ENCODE data around the gene DNAH6.

Gene DNAH6

DNA sequence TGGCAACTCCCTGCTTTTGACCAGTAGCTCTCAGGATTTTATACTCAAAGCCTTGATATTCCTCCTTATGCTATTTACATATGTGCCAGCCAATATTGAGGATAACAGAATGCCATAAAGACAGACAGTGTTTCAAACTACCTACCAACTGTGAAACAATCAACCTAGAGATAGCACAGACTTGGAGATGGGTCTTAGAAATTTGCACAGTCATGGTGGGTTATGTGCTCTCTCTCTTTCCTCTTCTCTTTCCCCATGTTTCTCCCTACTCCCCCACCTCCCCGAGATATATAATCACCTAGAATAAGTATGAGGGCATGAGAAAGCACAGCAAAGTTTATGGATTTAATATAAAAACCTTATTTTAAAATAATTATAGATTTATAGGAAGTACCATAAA is 33.0 kb upstream of the DNAH6 start:
- H3K27me3 ChIP-seq = no peaks in the 10 kb centered on the region
- no peak overlapping the region for H3K27ac ChIP-seq
- H3K9me3 ChIP-seq (replicated peaks in 1 of 11) = peaks cover 6 to 14% (median 8%) of the 10 kb centered on the region in 11 experiments; a peak in 21 of 22 replicates
- no peaks in the 10 kb centered on the region for H4K20me1 ChIP-seq
- peaks cover 0 to 13% (median 6%) of the 10 kb centered on the region in 10 experiments; a peak in 7 of 20 replicates for H3K4me1 ChIP-seq
- no peak overlapping the region for H3K4me3 ChIP-seq
- H3K36me3 ChIP-seq = peaks cover 0 to 13% (median under 1%) of the 10 kb centered on the region in 11 experiments; a peak in 5 of 22 replicates
- no peak overlapping the region for H3K9ac ChIP-seq
- no peak for TF ChIP-seq Cebpa-rat (IDR thresholded peaks at IDR 0.05)
- no peak overlapping the region for H3K4me2 ChIP-seq

DNA sequence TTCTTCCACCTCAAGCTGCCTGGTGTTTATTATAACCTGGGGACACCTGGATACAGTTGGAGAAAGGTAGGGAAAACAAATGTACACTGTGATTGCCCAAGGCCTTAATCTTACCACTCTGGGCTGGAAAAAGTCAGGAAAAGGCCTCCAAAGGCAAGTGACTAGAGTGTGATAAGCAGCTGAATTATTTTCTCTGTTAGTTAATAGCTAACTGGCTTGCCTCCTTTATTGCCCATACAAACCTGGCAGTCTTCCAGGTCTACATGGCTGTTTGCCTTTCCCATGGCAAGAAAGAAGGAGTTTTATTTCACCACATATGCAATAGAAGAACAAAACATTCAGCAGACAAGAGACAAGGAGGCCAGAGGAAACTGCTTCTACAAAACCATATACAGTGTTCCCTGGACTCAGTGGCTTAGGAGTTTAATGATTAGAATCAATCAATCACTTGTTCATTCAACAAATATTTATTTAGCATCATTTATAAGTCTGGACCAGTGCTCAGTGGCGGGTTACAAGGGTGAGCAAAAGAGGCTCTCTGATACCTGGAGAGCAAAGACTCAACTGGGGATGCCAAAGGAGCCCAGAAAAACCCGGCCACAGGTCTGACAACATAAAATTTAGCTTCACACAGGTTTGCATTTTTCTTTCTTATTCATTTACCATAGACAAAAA is 29.7 kb upstream of the DNAH6 start:
- Histone ChIP-seq H3K27me3 (no peaks in the 10 kb centered on the region), H3K4me2 (no peak overlapping the region), H3K27ac (no peak overlapping the region), H3K9me3 (replicated peaks in 1 of 11) (no peaks in the 10 kb centered on the region), H3K4me3 (no peak overlapping the region), H3K36me3 (no peaks in the 10 kb centered on the region), H4K20me1 (no peaks in the 10 kb centered on the region), H3K4me1 (peaks cover 0 to 12% (median 5%) of the 10 kb centered on the region in 10 experiments; a peak in 7 of 20 replicates), H3K9ac (no peak overlapping the region)
- TF ChIP-seq Cebpa-rat (IDR thresholded peaks at IDR 0.05) = no peak

DNA sequence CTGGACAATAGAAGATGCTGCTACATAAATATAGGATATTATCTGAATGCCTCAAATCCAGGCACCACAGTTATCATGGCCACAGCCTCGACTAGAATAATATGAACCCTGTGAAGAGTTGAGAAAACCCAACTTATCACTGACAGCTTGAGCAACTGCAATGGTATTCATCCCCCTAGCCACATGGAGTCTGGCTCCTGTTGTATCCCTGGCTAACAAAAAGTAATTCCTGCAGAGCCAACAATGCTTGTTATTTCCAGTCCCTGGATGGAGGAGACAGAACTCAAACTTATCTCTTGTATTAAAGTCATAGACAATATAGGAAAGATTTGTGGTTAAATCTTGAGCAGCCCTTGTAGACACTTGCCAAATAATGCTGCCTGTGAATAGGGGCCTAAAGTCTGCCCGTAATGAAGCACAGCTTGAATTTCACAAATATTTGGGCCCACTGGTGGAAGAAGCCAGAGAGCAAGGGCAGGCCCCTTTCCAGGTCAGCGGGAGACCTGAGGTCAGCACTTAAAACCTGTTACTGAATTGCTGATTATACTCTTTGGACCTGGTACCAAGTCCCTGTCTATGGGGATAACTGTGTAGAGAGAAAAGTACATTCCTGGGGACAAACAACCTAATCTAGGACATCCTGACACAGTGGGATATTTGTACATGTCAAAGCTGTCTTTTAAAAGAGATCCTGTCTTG is 28.9 kb upstream of the DNAH6 start:
- H3K27me3 ChIP-seq = no peaks in the 10 kb centered on the region
- peaks cover 0 to 4% (median under 1%) of the 10 kb centered on the region in 10 experiments; a peak in 5 of 20 replicates for H3K4me1 ChIP-seq
- H3K36me3 ChIP-seq = no peaks in the 10 kb centered on the region
- no peak for TF ChIP-seq Cebpa-rat (IDR thresholded peaks at IDR 0.05)
- H3K27ac ChIP-seq = no peak overlapping the region
- H3K4me2 ChIP-seq = no peak overlapping the region
- no peaks in the 10 kb centered on the region for H3K9me3 ChIP-seq (replicated peaks in 1 of 11)
- H3K9ac ChIP-seq = no peak overlapping the region
- H3K4me3 ChIP-seq = no peak overlapping the region
- H4K20me1 ChIP-seq = no peaks in the 10 kb centered on the region

DNA sequence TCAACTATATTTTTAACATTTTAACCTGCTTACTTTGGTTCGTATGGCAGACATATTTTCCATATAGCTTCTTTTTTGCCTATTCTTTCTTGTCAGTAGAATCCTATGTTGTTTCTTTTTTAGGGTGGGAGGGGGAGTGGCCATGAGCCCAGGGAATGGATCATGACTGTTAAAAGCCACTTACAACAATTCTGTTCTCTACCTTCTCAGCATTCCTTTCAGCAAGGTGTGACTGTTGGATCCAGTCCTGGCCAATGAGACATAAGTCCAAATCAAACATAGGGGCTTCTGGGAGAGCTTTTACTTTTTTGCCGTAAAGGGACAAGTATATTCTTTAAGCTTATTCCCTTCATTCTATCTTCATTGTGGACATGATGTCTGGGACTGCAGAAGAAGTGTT is 25.0 kb upstream of the DNAH6 start:
- Histone ChIP-seq H3K9me3 (replicated peaks in 1 of 11) (no peaks in the 10 kb centered on the region), H4K20me1 (no peaks in the 10 kb centered on the region), H3K36me3 (no peaks in the 10 kb centered on the region), H3K4me2 (no peak overlapping the region), H3K27ac (no peak overlapping the region), H3K4me1 (peaks cover 0 to 16% (median 0%) of the 10 kb centered on the region in 10 experiments; a peak in 6 of 20 replicates), H3K9ac (no peak overlapping the region), H3K4me3 (no peak overlapping the region), H3K27me3 (no peaks in the 10 kb centered on the region)
- TF ChIP-seq Cebpa-rat (IDR thresholded peaks at IDR 0.05) = no peak

DNA sequence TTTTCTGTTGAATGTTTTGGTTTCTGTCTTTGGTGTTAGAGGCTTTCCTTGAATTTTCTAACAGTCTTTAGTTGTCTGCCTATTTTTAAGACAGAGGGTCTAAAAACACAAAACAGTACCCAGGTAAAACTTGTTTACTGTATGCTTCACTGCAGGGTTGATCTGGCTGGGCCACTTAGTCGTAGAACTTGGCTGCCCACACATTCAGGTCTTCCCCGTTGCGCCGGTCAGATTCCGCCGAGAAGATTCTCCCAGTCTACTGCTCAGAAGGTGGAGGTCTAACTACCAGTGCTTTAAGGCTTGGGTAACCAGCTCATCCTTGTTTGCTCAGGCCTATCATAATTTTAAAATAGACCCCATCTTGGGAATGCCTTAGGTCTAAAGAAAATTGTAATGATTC is 24.6 kb upstream of the DNAH6 start:
- Histone ChIP-seq H3K4me1 (peaks cover 0 to 16% (median 0%) of the 10 kb centered on the region in 10 experiments; a peak in 6 of 20 replicates), H3K9ac (no peak overlapping the region), H3K27ac (no peak overlapping the region), H3K4me3 (no peak overlapping the region), H3K27me3 (no peaks in the 10 kb centered on the region), H4K20me1 (no peaks in the 10 kb centered on the region), H3K36me3 (no peaks in the 10 kb centered on the region), H3K4me2 (no peak overlapping the region), H3K9me3 (replicated peaks in 1 of 11) (no peaks in the 10 kb centered on the region)
- no peak for TF ChIP-seq Cebpa-rat (IDR thresholded peaks at IDR 0.05)

DNA sequence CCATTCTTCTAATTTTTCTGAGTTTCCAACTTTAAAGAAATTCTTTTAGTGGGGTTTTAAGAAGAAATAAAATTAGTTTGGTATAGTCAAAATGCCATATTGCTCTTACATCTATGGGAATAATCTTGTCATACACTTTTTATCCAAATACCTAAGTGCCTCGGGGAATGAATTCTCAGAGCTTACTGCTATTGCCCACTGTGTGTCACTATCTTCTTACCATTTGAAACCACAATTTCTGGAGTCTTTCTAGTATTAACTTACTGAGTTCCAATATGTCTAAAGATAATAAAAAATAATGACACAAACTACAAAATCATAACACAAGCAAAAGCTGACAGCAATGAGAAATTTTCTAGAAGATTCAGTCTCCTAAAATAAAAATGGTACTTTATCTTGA is 23.7 kb upstream of the DNAH6 start:
- no peak overlapping the region for H3K4me3 ChIP-seq
- no peaks in the 10 kb centered on the region for H3K36me3 ChIP-seq
- H3K9ac ChIP-seq = no peak overlapping the region
- H3K27ac ChIP-seq = no peak overlapping the region
- no peak for TF ChIP-seq Cebpa-rat (IDR thresholded peaks at IDR 0.05)
- peaks cover 0 to 16% (median 0%) of the 10 kb centered on the region in 10 experiments; a peak in 6 of 20 replicates for H3K4me1 ChIP-seq
- H3K27me3 ChIP-seq = no peaks in the 10 kb centered on the region
- H4K20me1 ChIP-seq = no peaks in the 10 kb centered on the region
- no peaks in the 10 kb centered on the region for H3K9me3 ChIP-seq (replicated peaks in 1 of 11)
- no peak overlapping the region for H3K4me2 ChIP-seq

DNA sequence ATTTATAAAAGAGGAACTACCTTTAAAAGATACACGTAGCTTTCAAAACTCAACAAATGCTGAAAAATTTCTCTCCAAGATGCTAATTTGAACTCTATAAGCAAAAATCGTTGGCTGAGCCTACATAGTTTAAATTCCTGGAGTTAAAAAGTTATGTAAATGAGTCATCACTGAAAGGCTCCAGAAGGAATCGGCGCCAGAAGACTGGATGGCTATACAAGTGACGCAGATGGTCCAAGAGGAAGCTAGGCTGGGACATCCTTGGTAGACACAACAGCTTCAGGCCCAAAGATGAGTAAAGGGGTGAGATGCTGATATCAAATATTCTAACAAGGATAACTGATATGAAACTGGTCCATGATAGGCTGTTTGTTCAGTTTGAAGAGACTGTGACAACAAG is 22.8 kb upstream of the DNAH6 start:
- H3K4me2 ChIP-seq = peak overlapping the region in 2 of 11 experiments; percentile 28 to 34; a peak in 4 of 22 replicates
- no peak overlapping the region for H3K27ac ChIP-seq
- H3K9ac ChIP-seq = no peak overlapping the region

DNA sequence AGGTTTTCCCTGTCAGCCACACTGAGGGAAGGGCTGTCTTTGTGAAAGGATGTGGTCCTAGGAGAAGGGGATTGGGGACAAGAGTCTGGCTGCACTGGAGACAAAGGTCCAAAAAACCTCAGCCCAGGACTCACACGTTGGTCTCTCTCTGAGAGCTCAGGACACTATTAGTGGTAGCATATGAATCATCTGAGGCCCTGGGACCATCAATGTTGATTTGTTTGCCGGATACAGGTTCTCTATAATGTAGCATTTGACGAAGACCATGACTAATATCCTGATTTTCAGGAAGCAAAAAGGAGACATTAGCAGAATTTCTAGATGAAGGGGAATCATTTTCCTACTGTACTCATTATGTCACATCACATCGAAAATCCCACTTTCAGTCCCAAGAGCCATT is 22.2 kb upstream of the DNAH6 start:
- H3K4me1 ChIP-seq = peaks cover 0 to 16% (median 0%) of the 10 kb centered on the region in 10 experiments; a peak in 6 of 20 replicates
- no peak overlapping the region for H3K9ac ChIP-seq
- no peaks in the 10 kb centered on the region for H4K20me1 ChIP-seq
- H3K4me2 ChIP-seq = peak overlapping the region in 3 of 11 experiments; percentile 28 to 34 (median 32); a peak in 6 of 22 replicates
- H3K36me3 ChIP-seq = no peaks in the 10 kb centered on the region
- no peak overlapping the region for H3K4me3 ChIP-seq
- no peak for TF ChIP-seq Cebpa-rat (IDR thresholded peaks at IDR 0.05)
- no peaks in the 10 kb centered on the region for H3K9me3 ChIP-seq (replicated peaks in 1 of 11)
- no peaks in the 10 kb centered on the region for H3K27me3 ChIP-seq
- no peak overlapping the region for H3K27ac ChIP-seq

More for the DNA sequence above, 22.8 kb upstream of the DNAH6 start:
- no peak for TF ChIP-seq Cebpa-rat (IDR thresholded peaks at IDR 0.05)
- no peaks in the 10 kb centered on the region for H3K36me3 ChIP-seq
- H3K4me1 ChIP-seq = peaks cover 0 to 16% (median 0%) of the 10 kb centered on the region in 10 experiments; a peak in 6 of 20 replicates
- no peak overlapping the region for H3K4me3 ChIP-seq
- no peaks in the 10 kb centered on the region for H3K9me3 ChIP-seq (replicated peaks in 1 of 11)
- no peaks in the 10 kb centered on the region for H3K27me3 ChIP-seq
- no peaks in the 10 kb centered on the region for H4K20me1 ChIP-seq

DNA sequence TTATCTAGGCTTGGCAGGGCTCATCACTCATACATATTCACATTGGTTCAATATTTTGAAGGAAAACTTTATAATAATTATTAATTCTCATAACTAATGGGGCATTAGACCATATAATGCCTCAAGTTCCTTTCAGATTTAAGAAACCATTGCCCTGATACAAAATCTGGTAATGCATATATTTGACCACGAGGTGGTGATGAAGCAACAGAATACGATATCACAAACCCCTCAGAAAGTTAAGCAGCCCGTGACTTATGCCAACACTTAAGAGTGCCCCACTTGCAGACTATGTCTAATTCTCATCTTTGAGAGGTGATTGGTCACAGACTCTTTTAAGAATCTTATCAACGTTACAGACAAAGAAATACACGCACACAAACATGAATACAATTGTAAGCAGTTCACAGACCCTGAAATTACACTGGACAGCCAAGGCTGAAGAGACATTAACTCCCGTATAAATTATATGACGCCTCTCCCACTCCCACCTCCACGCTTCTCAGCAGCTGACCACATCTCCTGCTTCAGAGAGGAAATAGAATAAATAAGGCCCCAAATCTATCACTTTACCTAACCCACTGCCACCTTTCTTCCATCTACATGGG is 20.7 kb upstream of the DNAH6 start:
- Histone ChIP-seq H3K4me3 (no peak overlapping the region), H3K4me1 (peaks cover 0 to 16% (median 0%) of the 10 kb centered on the region in 10 experiments; a peak in 6 of 20 replicates), H3K36me3 (no peaks in the 10 kb centered on the region), H3K27me3 (no peaks in the 10 kb centered on the region), H3K9me3 (replicated peaks in 1 of 11) (no peaks in the 10 kb centered on the region), H3K4me2 (no peak overlapping the region), H3K27ac (no peak overlapping the region), H3K9ac (no peak overlapping the region), H4K20me1 (no peaks in the 10 kb centered on the region)
- no peak for TF ChIP-seq Cebpa-rat (IDR thresholded peaks at IDR 0.05)

Data from BLaER1 treated with 17β-estradiol and CSF1 and Interleukin-3, amounts not matched to agents 10 nM and 100 nM (cell line).